Stimulated activated CD4-positive, alpha-beta T cell treated with anti-CD3 and anti-CD28 coated beads, Interleukin-1b, Interleukin-23, amount 100 ng/mL, for 4 hours (primary cell): ENCODE measurements around the gene ZFHX2.
A peak's percentile ranks its signal among the peaks of the same experiment; 100 is the strongest.
"Not testable (repeated sequence)": the region's sequence is repeated elsewhere in the genome, so short reads cannot be mapped to it uniquely, and the experiment has no call there.

ENCODE experiments used
- DNase-seq, 2 donors: peaks; one replicate each; pipeline ENCODE4 v3.0.0-alpha.2; 2020; ENCODE audit warnings: low read depth in 2 of 2

ZFHX2 gene

GRCh38 chr14:23551266-23552028 lies at the start of gene ZFHX2:
TSS of gene ZFHX2 (minus strand) at chr14:23551765. CDS start at chr14:23535325, 16,440 bp downstream.
- peak; percentile 77 to 82 for DNase-seq

DNA sequence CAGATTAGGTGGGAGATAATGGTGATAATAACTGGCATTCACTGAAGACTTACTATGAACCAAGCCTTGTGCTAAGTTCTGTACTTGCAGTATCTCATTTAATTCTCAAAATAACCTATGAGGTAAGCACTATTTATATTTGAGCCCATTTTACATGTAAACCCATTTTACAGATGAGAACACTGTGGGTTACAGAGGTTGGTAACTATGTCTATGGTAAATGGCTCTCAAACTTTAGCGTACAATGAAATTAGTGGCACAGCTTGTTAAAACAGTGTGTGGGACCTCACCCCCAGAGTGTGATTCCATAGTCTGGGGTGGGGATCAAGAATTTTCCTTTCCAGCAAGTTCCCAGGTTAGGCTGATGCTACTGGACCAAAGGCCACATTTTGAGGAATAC lies 49.2 kb upstream of the ZFHX2 start:
- DNase-seq, result no peak

DNA sequence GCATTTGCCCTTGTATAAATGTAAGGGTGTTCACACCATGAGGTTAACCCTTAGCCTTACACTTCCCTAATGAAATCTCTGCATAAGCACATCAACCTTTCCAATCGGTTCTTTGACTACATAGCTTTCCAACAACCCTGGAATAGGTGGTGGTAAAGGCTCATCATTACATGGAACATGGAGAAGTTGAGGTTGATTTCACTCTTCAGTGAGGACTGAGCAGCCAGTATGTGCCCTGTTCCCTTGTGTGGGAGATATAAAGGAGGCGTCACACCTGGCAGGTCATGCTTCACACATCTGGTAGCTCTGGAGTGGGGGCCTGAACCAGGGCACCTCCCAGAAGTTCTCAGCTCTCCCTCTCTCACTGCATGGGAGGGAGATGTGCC lies 48.8 kb upstream of the ZFHX2 start:
- DNase-seq, result no peak

GRCh38 chr14:23594191-23594590 lies 42.6 kb upstream of the ZFHX2 start:
- DNase-seq, result not testable (repeated sequence)

DNA sequence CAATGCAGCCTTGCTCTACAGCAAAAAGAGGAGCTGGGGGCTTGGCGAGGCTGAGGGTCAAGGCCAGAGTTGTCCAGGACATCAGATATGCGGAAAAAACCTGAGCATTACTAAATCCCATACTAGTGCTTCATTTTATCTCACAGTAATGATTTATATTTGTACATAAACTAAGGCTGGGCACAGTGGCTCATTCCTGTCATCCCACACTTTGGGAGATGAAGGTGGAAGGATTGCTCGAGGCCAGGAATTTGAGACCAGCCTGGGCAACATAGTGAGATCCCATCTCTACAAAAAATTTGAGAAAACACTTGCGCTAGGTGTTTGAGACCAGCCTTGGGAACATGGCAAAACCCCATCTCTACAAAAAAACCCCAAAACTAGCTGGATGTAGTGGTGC lies 38.6 kb upstream of the ZFHX2 start:
- DNase-seq, result no peak

DNA sequence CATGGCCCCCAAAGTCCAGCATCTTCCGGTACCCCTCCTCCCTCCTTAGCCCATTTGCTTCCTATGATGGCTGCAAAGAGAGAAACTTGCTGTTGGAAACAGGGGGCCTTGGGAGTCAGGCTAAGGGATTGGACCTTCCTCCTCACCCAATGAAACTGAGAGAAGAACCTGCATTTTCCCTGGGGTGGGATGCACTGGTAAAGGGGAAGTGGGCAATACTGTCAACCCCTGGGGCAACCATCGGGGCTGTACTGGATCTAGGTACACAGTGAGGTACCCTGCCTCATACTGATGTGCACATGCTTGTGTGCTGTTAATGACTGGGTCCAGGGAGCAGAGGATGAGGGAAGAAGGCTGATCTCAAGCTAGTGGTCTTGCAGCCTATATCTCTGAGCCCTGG lies 38.0 kb upstream of the ZFHX2 start:
- no peak for DNase-seq

DNA sequence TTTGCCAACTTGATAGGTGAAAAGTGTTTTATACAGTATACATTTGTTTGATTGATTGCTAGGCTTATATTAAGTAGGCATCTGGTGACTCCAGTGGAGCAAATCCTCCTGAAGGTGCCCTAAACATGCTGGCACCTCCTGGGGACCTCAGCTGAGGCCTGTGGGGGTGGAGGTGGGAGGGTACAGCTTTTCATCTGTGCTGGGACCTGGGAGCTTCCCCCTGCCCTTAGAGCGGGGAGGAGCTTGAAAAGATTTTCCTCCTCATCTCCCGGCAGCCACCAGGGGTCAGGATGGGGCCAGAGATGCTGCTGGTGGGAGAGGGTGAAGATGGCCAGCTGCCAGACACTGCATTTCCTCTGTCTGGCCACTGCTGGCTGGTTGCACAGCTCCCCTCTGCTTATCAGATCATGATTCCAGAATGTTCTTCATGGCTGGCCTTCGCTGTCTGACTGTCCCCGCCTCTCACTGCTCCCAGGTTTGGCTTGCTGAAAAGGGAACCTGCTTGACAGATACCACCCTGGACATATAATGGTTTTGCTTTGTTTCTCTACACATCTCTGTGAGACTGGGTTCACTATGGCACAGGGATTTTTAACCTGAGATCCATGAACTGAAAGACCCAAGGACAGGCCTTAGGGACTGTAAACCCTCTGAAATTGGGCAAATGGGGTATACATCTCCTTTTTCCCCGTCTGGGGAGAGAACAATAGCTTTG lies 37.5 kb upstream of the ZFHX2 start:
- DNase-seq, result peak; percentile 52 to 68

DNA sequence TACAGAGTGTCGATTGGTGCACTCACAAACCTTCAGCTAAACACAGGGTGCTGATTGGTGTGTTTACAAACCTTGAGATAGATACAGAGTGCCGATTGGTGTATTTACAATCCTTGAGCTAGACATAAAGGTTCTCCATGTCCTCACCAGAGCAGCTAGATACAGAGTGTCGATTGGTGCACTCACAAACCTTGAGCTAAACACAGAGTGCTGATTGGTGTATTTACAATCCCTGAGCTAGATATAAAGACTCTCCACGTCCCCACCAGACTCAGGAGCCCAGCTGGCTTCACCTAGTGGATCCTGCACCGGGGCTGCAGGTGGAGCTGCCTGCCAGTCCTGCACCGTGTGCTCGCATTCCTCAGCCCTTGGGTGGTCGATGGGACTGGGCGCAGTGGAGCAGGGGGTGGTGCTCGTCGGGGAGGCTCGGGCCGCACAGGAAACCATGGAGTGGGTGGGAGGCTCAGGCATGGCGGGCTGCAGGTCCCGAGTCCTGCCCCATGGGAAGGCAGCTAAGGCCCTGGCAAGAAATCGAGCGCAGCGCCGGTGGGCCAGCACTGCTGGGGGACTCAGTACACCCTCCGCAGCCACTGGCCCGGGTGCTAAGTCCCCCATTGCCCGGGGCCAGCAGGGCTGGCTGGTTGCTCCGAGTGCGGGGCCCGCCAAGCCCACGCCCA lies 33.1 kb upstream of the ZFHX2 start:
- DNase-seq, result not testable (repeated sequence)

DNA sequence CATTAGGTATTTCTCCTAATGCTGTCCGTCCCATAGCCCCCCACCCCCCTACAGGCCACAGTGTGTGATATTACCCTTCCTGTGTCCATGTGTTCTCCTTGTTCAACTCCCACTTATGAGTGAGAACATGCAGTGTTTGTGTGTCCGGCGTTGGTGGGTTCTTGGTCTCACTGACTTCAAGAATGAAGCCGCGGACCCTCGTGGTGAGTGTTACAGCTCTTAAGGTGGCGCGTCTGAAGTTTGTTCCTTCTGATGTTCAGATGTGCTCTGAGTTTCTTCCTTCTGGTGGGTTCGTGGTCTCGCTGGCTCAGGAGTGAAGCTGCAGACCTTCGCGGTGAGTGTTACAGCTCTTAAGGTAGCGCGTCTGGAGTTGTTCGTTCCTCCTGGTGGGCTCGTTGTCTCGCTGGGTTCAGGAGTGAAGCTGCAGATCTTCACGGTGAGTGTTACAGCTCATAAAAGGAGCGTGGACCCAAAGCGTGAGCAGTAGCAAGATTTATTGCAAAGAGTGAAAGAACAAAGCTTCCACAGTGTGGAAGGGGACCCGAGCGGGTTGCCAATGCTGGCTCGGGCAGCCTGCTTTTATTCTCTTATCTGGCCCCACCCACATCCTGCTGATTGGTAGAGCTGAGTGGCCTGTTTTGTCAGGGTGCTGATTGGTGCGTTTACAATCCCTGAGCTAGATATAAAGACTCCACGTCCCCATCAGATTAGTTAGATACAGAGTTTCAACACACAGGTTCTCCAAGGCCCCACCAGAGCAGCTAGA lies 32.4 kb upstream of the ZFHX2 start:
- DNase-seq, result not testable (repeated sequence)

- no peak for DNase-seq
These were observed 31.6 kb upstream of the ZFHX2 start for GRCh38 chr14:23582906-23583760.

DNA sequence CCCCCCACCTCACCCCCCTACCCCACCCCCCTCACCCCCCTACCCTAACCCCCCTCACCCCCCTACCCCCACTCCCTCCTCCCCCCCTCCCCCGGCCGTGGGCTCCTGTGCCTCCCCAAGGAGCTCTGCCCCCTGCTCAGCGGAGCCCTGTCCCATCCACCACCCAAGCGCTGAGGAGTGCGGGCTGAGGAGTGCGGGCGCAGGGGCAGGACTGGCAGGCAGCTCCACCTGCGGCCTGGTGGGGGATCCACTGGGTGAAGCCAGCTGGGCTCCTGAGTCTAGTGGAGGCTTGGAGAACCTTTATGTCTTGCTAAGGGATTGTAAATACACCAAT lies 29.4 kb upstream of the ZFHX2 start:
- no peak for DNase-seq

GRCh38 chr14:23580152-23580926 lies 28.8 kb upstream of the ZFHX2 start:
- no peak for DNase-seq

GRCh38 chr14:23579739-23580138 lies 28.2 kb upstream of the ZFHX2 start:
- DNase-seq, result no peak

- no peak for DNase-seq
These were observed 27.7 kb upstream of the ZFHX2 start for GRCh38 chr14:23579311-23579630.

DNA sequence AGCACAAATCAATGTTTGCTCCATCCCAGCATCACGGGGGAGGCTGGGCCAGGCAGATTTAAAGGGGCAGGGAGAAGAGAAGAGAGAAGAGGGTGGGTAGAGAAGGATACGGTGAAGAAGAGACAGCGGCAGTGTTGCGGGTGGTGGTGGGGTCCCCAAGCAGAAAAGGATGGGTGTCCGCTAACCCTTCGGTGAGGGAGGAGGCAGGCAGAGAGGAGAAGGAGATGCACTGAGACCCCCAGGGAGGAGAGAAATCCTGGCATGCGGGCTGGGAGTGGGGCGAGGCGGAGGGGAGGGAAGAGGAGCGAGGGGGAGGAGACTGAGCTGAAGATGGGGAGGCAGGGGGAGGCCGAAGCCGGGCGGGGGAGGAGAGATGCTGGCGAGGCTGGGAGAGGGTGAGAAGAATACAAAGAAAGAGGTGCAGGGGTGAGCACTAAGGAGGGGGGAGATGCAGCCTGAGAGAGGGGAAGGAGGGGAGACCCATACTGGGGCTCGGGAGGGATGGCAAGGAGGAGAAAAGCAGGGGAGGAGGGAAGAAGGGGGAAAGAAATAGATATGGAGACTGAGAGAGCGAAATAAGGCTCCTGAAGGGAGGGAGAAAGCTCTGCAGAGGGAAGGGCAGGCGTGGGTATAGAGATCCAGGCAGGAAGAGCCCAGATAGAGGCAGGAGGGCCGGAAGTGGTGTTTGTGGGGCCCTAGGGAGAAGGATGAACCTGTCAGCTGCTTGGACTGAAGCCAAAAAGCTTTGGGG lies 27.2 kb upstream of the ZFHX2 start, which contains the start of gene JPH4:
TSS of gene JPH4 (minus strand) at position 231 of the 751 bp plus-strand sequence. CDS start 1,337 bp downstream, outside the sequence.
- no peak for DNase-seq

GRCh38 chr14:23577710-23578392 lies 26.3 kb upstream of the ZFHX2 start:
- DNase-seq, result no peak

DNA sequence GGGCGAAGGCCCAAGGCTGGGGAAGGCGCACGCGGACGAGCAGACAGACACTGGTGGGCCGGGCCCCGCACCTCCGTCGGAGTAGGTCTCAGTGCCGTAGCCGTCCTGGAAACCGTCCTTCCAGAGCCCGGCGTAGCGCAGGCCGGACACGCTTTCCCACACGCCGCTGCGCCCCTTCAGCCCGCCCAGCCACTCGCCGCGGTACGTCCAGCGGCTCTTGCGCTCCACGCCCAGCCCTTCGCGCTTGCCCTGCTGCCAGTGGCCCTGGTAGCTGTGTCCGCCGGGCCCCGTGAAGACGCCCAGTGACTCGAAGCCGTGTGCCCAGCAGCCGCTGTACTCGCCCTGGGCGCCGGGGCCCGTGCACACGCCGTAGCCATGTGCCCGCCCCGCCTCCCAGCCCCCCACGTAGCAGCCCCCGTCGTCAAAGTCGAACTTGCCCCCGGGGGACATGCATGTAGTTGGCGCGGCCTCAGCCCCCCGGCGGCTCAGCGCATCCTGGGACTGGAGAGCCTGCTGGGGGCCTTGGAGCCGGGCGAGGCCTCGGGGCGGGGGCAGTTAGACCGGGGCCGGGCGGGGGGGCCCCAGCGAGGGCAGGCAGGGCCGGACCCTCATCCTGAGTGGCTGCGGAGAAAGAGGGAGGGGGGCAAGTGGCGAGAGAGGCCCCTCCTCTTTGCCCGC lies 25.6 kb upstream of the ZFHX2 start:
- DNase-seq, result no peak

- no peak for DNase-seq
These were observed 21.9 kb upstream of the ZFHX2 start for GRCh38 chr14:23573384-23574015.
